H1 (cell line): ENCODE results near the gene IZUMO4. TPM values are rescaled to one million over a fixed set of nuclear protein-coding genes. Genes with fewer than 3 reads are reported as not detected.

Source experiments
- CTCF ChIA-PET: fragments of 300-600 bp; sonication (Branson Sonifier 250); formaldehyde crosslinking; loops from one replicate; lab custom pipeline; 2021; ENCODE audit not compliant: partially characterized antibody; lab: Charles Lee
- POLR2A ChIA-PET: fragments of 300-600 bp; sonication (Branson Sonifier 250); formaldehyde crosslinking; loops from one replicate; lab custom pipeline; 2021; ENCODE audit warnings: inconsistent platforms; ENCODE audit not compliant: partially characterized antibody; lab: Charles Lee
- DNase-seq, 2 experiments: peaks; one replicate each; pipeline versions ENCODE4 v3.0.0 to v3.0.0-alpha.2; 2010 to 2022; ENCODE audit warnings: low spot score in 2 of 2, low read depth in 1 of 2, mixed read lengths in 1 of 2
- FAIRE-seq: peaks from 2 replicates; lab custom pipeline; 2011; peaks lifted over from hg19 to GRCh38; lab: Jason Lieb, UNC
- H2AFZ ChIP-seq: 2 replicates; pipeline ENCODE4 v1.8.1; 2012; ENCODE audit warnings: low read length, inconsistent platforms
- H2AK5ac ChIP-seq: 2 replicates; pipeline ENCODE4 v1.6.1; 2013; ENCODE audit warnings: low read depth, low read length
- H2BK120ac ChIP-seq: replicated peaks from 2 replicates; pipeline ENCODE3; 2013; ENCODE audit warnings: low read depth, low read length, inconsistent platforms
- H2BK12ac ChIP-seq: 2 replicates; pipeline ENCODE4 v1.6.1; 2013; ENCODE audit warnings: low read depth, low read length
- H2BK15ac ChIP-seq: 2 replicates; pipeline ENCODE4 v1.6.1; 2013; ENCODE audit warnings: low read length
- H2BK20ac ChIP-seq: 2 replicates; pipeline ENCODE4 v1.6.1; 2013; ENCODE audit warnings: low read length
- H2BK5ac ChIP-seq: 2 replicates; pipeline ENCODE4 v1.6.1; 2013; ENCODE audit warnings: low read depth, low read length
- H3K14ac ChIP-seq: 2 replicates; pipeline ENCODE4 v1.6.1; 2013; ENCODE audit warnings: inconsistent platforms; ENCODE audit not compliant: insufficient read length
- H3K18ac ChIP-seq: 2 replicates; pipeline ENCODE4 v1.6.1; 2013; ENCODE audit warnings: low read length; ENCODE audit errors: extremely low read depth
- H3K23ac ChIP-seq: 2 replicates; pipeline ENCODE4 v1.6.1; 2013; ENCODE audit warnings: inconsistent platforms; ENCODE audit not compliant: insufficient read length
- H3K23me2 ChIP-seq: 2 replicates; pipeline ENCODE4 v1.6.1; 2013; ENCODE audit warnings: low read depth, low read length
- H3K27ac ChIP-seq: 2 replicates; pipeline ENCODE4 v1.6.1; 2011; ENCODE audit warnings: low read depth, low read length, inconsistent platforms
- H3K27me3 ChIP-seq, 4 experiments: replicated peaks in 1 of 4; 1 replicate in 1 of 4; 2 replicates in 3 of 4; pipeline versions ENCODE4 v1.6.1 to v1.8.1; 2011 to 2013; ENCODE audit warnings: low read length in 3 of 4, mild to moderate bottlenecking in 3 of 4, inconsistent platforms in 2 of 4, mixed read lengths in 2 of 4, moderate library complexity in 1 of 4; ENCODE audit not compliant: control insufficient read depth in 3 of 4, insufficient read depth in 3 of 4; ENCODE audit errors: extremely low read depth in 1 of 4
- H3K36me3 ChIP-seq, 4 experiments: 2 replicates each; pipeline versions ENCODE4 v1.6.1 to v1.8.1; 2011 to 2013; ENCODE audit warnings: mild to moderate bottlenecking in 4 of 4, low read length in 3 of 4, moderate library complexity in 2 of 4, control low read depth in 1 of 4, inconsistent platforms in 1 of 4; ENCODE audit not compliant: insufficient read depth in 4 of 4, control insufficient read depth in 2 of 4
- H3K4ac ChIP-seq: replicated peaks from 2 replicates; pipeline ENCODE3; 2013; ENCODE audit warnings: low read length, low read depth, mixed read lengths, inconsistent platforms; ENCODE audit not compliant: insufficient read length
- H3K4me1 ChIP-seq, 4 experiments: replicated peaks in 1 of 4; 1 replicate in 1 of 4; 2 replicates in 3 of 4; pipeline versions ENCODE4 v1.6.1 to v1.8.1; 2011 to 2013; ENCODE audit warnings: low read length in 3 of 4, inconsistent platforms in 2 of 4, mixed read lengths in 1 of 4; ENCODE audit not compliant: insufficient read depth in 4 of 4, control insufficient read depth in 3 of 4
- H3K4me2 ChIP-seq, 2 experiments: 2 replicates each; pipeline versions ENCODE4 v1.6.1 to v1.8.1; 2011 to 2013; ENCODE audit warnings: low read depth in 2 of 2, low read length in 2 of 2, control low read depth in 1 of 2, inconsistent platforms in 1 of 2, mild to moderate bottlenecking in 1 of 2; ENCODE audit not compliant: insufficient read depth in 1 of 2
- H3K4me3 ChIP-seq, 4 experiments: fragments of 200-600, 300-600 bp in 1 of 4; sonication (generic), shearing (Covaris generic), sonication (Bioruptor Twin) in 1 of 4; 2 replicates each; pipeline versions ENCODE4 v1.5.1 to v1.8.1; 2011 to 2016; ENCODE audit warnings: low read length in 4 of 4, low read depth in 3 of 4, control low read depth in 2 of 4, inconsistent platforms in 2 of 4, mild to moderate bottlenecking in 2 of 4, mixed read lengths in 1 of 4, moderate library complexity in 1 of 4; ENCODE audit not compliant: insufficient read depth in 2 of 4; ENCODE audit errors: extremely low read depth in 1 of 4
- H3K56ac ChIP-seq: replicated peaks from 2 replicates; pipeline ENCODE3; 2013; ENCODE audit warnings: low read depth, mild to moderate bottlenecking, mixed read lengths, low read length, inconsistent platforms; ENCODE audit not compliant: insufficient read length
- H3K79me1 ChIP-seq: 2 replicates; pipeline ENCODE4 v1.6.1; 2013; ENCODE audit warnings: low read depth, low read length, control low read depth
- H3K79me2 ChIP-seq, 2 experiments: 2 replicates each; pipeline versions ENCODE4 v1.6.1 to v1.8.1; 2012 to 2013; ENCODE audit warnings: low read length in 2 of 2, mild to moderate bottlenecking in 2 of 2, inconsistent platforms in 1 of 2; ENCODE audit not compliant: insufficient read depth in 2 of 2, control insufficient read depth in 1 of 2
- H3K9ac ChIP-seq, 4 experiments: replicated peaks in 1 of 4; 1 replicate in 1 of 4; 2 replicates in 3 of 4; pipeline versions ENCODE4 v1.6.1 to v1.8.1; 2011 to 2013; ENCODE audit warnings: low read depth in 3 of 4, low read length in 3 of 4, control low read depth in 2 of 4, mild to moderate bottlenecking in 2 of 4, moderate library complexity in 2 of 4, inconsistent platforms in 1 of 4; ENCODE audit errors: extremely low read depth in 1 of 4
- H3K9me3 ChIP-seq, 2 experiments: 2 replicates each; pipeline versions ENCODE4 v1.6.1 to v1.8.1; 2012 to 2013; ENCODE audit warnings: mild to moderate bottlenecking in 2 of 2, moderate library complexity in 2 of 2, control low read depth in 1 of 2, inconsistent platforms in 1 of 2, low read depth in 1 of 2, low read length in 1 of 2, mixed read lengths in 1 of 2; ENCODE audit not compliant: insufficient read depth in 2 of 2
- H4K20me1 ChIP-seq, 2 experiments: replicated peaks in 1 of 2; 2 replicates each; pipeline versions ENCODE3 to v1.8.1; 2011 to 2013; ENCODE audit warnings: inconsistent platforms in 2 of 2, low read length in 2 of 2, mild to moderate bottlenecking in 1 of 2; ENCODE audit not compliant: insufficient read depth in 2 of 2, control insufficient read depth in 1 of 2
- H4K5ac ChIP-seq: 2 replicates; pipeline ENCODE4 v1.6.1; 2013; ENCODE audit warnings: low read length, low read depth, mixed read lengths, inconsistent platforms; ENCODE audit not compliant: insufficient read length
- H4K8ac ChIP-seq: 2 replicates; pipeline ENCODE4 v1.8.0; 2013; ENCODE audit warnings: mild to moderate bottlenecking, moderate library complexity, low read length, inconsistent platforms; ENCODE audit not compliant: insufficient read depth; ENCODE audit errors: extremely low read depth
- H4K91ac ChIP-seq: replicated peaks from 2 replicates; pipeline ENCODE3; 2013; ENCODE audit warnings: low read length, mixed read lengths, inconsistent platforms; ENCODE audit not compliant: insufficient read length
- BRCA1 ChIP-seq: IDR thresholded peaks from 2 replicates; pipeline ENCODE4 v1.6.1; 2012; ENCODE audit warnings: low read depth, low read length, improper control_type of control experiment
- JUN ChIP-seq: IDR thresholded peaks from 2 replicates; pipeline ENCODE4 v1.6.1; 2011; ENCODE audit warnings: low read depth, mild to moderate bottlenecking, improper control_type of control experiment, low read length
- NRF1 ChIP-seq: IDR thresholded peaks from 2 replicates; pipeline ENCODE4 v1.6.1; 2011; ENCODE audit warnings: mild to moderate bottlenecking, low read depth, low read length, improper control_type of control experiment
- POLR2AphosphoS5 ChIP-seq: IDR thresholded peaks from 2 replicates; pipeline ENCODE4 v1.6.1; 2011; ENCODE audit warnings: low read depth, low read length
- RBBP5 ChIP-seq: IDR thresholded peaks from 2 replicates; pipeline ENCODE4 v1.7.1; 2012; ENCODE audit warnings: low read depth, mild to moderate bottlenecking, inconsistent platforms, low read length, moderate library complexity, borderline replicate concordance
- RFX5 ChIP-seq: IDR thresholded peaks from 2 replicates; pipeline ENCODE4 v1.6.1; 2011; ENCODE audit warnings: low read depth, low read length, improper control_type of control experiment, borderline replicate concordance
- RXRA ChIP-seq: IDR thresholded peaks from 2 replicates; pipeline ENCODE4 v1.6.1; 2011; ENCODE audit warnings: low read depth, mild to moderate bottlenecking, low read length, moderate library complexity; ENCODE audit not compliant: insufficient read depth
- SP2 ChIP-seq: IDR thresholded peaks from 2 replicates; pipeline ENCODE4 v1.6.1; 2012; ENCODE audit warnings: mild to moderate bottlenecking, low read length, inconsistent platforms
- SRF ChIP-seq: IDR thresholded peaks from 2 replicates; pipeline ENCODE4 v1.6.1; 2011; ENCODE audit warnings: mild to moderate bottlenecking, low read depth, low read length, moderate library complexity
- SUZ12 ChIP-seq: fragments of 200-600 bp; sonication (generic); IDR thresholded peaks from 2 replicates; pipeline ENCODE4 v1.6.1; 2012; ENCODE audit warnings: mild to moderate bottlenecking, inconsistent platforms, low read length, moderate library complexity, mixed read lengths
- TCF12 ChIP-seq: IDR thresholded peaks from 2 replicates; pipeline ENCODE4 v1.6.1; 2011; ENCODE audit warnings: low read depth, mild to moderate bottlenecking, low read length
- ZNF274 ChIP-seq: IDR thresholded peaks from 2 replicates; pipeline ENCODE4 v1.7.0; 2012; ENCODE audit warnings: low read length, borderline replicate concordance; ENCODE audit errors: extremely low read depth
- WGBS, 2 experiments: shearing (Covaris generic) in 1 of 2; methylation state at CpG; one replicate each; pipeline versions ENCODE4 v1.1.6 to v1.1.7; 2013 to 2015; ENCODE audit warnings: low lambda C conversion rate in 2 of 2, mixed read lengths in 2 of 2, inconsistent platforms in 1 of 2, low coverage in 1 of 2, missing lambda C conversion rate in 1 of 2; ENCODE audit not compliant: insufficient replicate concordance in 2 of 2, insufficient coverage in 1 of 2, insufficient read length in 1 of 2; ENCODE audit errors: extremely low coverage in 1 of 2, missing lambda C conversion rate in 1 of 2; 5-methylcytosine and 5-hydroxymethylcytosine counted together
- polyA plus RNA-seq, 7 experiments: library from polyadenylated mRNA; depleted of rRNA in 3 of 7; stranded (reverse) in 5 of 7; unstranded in 2 of 7; fragments of >200 nt in 5 of 7; fragments of 200-250 nt in 2 of 7; gene quantifications; 1 replicate in 5 of 7; 2 replicates in 1 of 7; 4 replicates in 1 of 7; pipeline versions ENCODE4 v1.2.1 to v1.2.3, GENCODE V29; 2011 to 2013; ENCODE audit warnings: missing spikeins in 2 of 7, mixed read lengths in 2 of 7
- total RNA-seq: library from RNA; stranded (reverse); fragmentation: NEBNext Ultra II Directional; extraction: Animal tissue kit (Norgen Biotek cat#: 25700); gene quantifications from 2 replicates; pipeline ENCODE4 v1.2.1, GENCODE V29; 2021

The IZUMO4 gene
- total and polyA plus RNA-seq, 2 of the 8 experiments (the other 6 are each of a cell fraction or from before 2014, with no cell fraction given), result 1.8 to 1.9 TPM

DNA sequence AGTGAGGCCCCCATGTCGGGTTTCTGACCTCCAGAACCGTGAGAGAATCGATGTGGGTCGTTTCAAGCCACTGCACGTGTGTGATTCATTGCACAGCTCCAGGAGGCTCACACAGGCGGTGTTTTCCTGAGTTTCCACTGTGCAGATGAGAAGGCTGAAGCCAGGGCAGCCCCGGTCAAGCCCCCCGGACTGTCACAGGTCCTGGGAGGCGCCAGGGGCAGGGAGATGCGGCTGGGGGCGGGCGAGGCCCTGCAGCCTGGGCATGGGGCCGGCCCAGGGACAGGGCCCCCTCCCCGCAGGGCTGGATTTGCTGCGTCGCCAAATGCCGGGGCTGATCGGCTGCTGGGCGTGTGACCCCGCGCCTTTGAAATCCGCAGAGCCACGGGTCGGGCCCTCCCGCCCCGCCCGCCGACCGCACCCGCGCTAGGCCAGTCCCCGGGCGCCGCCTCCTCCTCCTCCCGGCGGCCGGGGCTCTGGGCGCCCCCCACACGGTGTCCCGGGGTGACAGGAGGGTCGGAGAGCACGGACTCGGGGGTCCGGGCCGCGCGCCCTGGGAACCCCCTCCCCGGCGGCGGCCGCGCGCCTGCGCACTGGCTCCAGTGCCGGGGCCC, 35.7 kb upstream of the IZUMO4 start:
- 3% methylated on average over 28 of the region's 55 CpGs; no CpG with 5 or more reads in 1 of the 2 experiments for WGBS, 2 experiments
- TF ChIP-seq JUN (no peak), SUZ12 (no peak), RFX5 (no peak), SP2 (no peak), RXRA (no peak), ZNF274 (no peak), RBBP5 (0 out of 2 replicates have a peak, but pooled peaks have one; percentile 60), NRF1 (peak; percentile 84), POLR2AphosphoS5 (peak; percentile 5; the same call in 1 of the 2 replicates), SRF (no peak), BRCA1 (no peak), TCF12 (no peak)

More for the DNA sequence above, 35.7 kb upstream of the IZUMO4 start:
- no peak overlapping the region for H3K14ac ChIP-seq
- H2BK5ac ChIP-seq, result peak overlapping the region; percentile 81
- H3K4ac ChIP-seq, result peak overlapping the region; percentile 78
- FAIRE-seq (no peak), DNase-seq (no peak)
- H2BK15ac ChIP-seq, result peak overlapping the region; percentile 88; the same call in 1 of the 2 replicates
- no peak overlapping the region for H2BK120ac ChIP-seq
- no peak overlapping the region for H2BK12ac ChIP-seq
- H3K27ac ChIP-seq, result peak overlapping the region; percentile 78
- H4K20me1 ChIP-seq, result no peaks in the 10 kb centered on the region
- H3K23ac ChIP-seq, result no peak overlapping the region
- peak overlapping the region in 3 of 4 experiments; percentile 45 to 76 (median 51); a peak in 6 of 7 replicates for H3K9ac ChIP-seq
- no peaks in the 10 kb centered on the region for H3K27me3 ChIP-seq
- H2AK5ac ChIP-seq, result no peak overlapping the region; the same call in 1 of the 2 replicates
- H4K91ac ChIP-seq, result peak overlapping the region; percentile 85
- H3K23me2 ChIP-seq, result peaks cover 5% of the 10 kb centered on the region; the same call in 1 of the 2 replicates
- H3K79me1 ChIP-seq, result no peaks in the 10 kb centered on the region
- no peak overlapping the region for H2AFZ ChIP-seq
- no peaks in the 10 kb centered on the region for H3K79me2 ChIP-seq
- H3K4me2 ChIP-seq, result peak overlapping the region; percentile 76 to 84
- peak overlapping the region; percentile 51; the same call in 1 of the 2 replicates for H3K18ac ChIP-seq
- peak overlapping the region; percentile 41 to 68 (median 51) for H3K4me3 ChIP-seq
- ChIA-PET POLR2A (interaction anchor here (0.6 to 22.2 kb wide), 7 partner anchors 8 to 550 kb away, joined by 3 to 524 read pairs (median 8); partner anchors contain the start of genes BTBD2 and MKNK2), CTCF (interaction anchor here (0.7 to 1.8 kb wide), 5 partner anchors 10 to 178 kb away, joined by 3 to 5 read pairs (median 4); partner anchors contain the start of gene MKNK2)
- peak overlapping the region; percentile 57 for H4K5ac ChIP-seq
- H3K36me3 ChIP-seq, result no peaks in the 10 kb centered on the region
- H2BK20ac ChIP-seq, result no peak overlapping the region
- no peaks in the 10 kb centered on the region for H3K9me3 ChIP-seq
- H3K56ac ChIP-seq, result peak overlapping the region; percentile 86
- H3K4me1 ChIP-seq, result peaks cover 4 to 32% (median 22%) of the 10 kb centered on the region in 4 experiments
- H4K8ac ChIP-seq, result peak overlapping the region; percentile 82; the same call in 1 of the 2 replicates
